CD4-positive, alpha-beta T cell treated with Interferon gamma for 1 hour (primary cell): ENCODE measurements around the gene PARP1.
"Not testable (repeated sequence)": the region's sequence is repeated elsewhere in the genome, so short reads cannot be mapped to it uniquely, and the experiment has no call there.

Experiments used
- DNase-seq: peaks from one replicate; pipeline ENCODE4 v3.0.0-alpha.2; 2020

Gene PARP1

GRCh38 chr1:226428791-226429461, 21.0 kb upstream of the PARP1 start:
- DNase-seq = no peak

GRCh38 chr1:226428348-226428747, 20.5 kb upstream of the PARP1 start:
- no peak for DNase-seq

GRCh38 chr1:226427131-226427530, 19.2 kb upstream of the PARP1 start:
- DNase-seq = no peak

GRCh38 chr1:226426395-226426794, 18.5 kb upstream of the PARP1 start:
- not testable (repeated sequence) for DNase-seq

GRCh38 chr1:226425431-226426031, 17.6 kb upstream of the PARP1 start:
- DNase-seq = peak; percentile 25

- DNase-seq = no peak
Observed at GRCh38 chr1:226425004-226425378, 17.1 kb upstream of the PARP1 start.

- DNase-seq = no peak
Observed at GRCh38 chr1:226424221-226425003, 16.5 kb upstream of the PARP1 start.

GRCh38 chr1:226422478-226422877, 14.6 kb upstream of the PARP1 start:
- no peak for DNase-seq

GRCh38 chr1:226420897-226421296, 13.0 kb upstream of the PARP1 start:
- no peak for DNase-seq

GRCh38 chr1:226420328-226420727, 12.4 kb upstream of the PARP1 start:
- no peak for DNase-seq

GRCh38 chr1:226419284-226420029, 11.6 kb upstream of the PARP1 start:
- no peak for DNase-seq

- no peak for DNase-seq
Observed at GRCh38 chr1:226417830-226418546, 10.1 kb upstream of the PARP1 start.

- DNase-seq = no peak
Observed at GRCh38 chr1:226417350-226417749, 9.5 kb upstream of the PARP1 start.

- no peak for DNase-seq
Observed at GRCh38 chr1:226414098-226414698, 6.3 kb upstream of the PARP1 start.

- no peak for DNase-seq
Observed at GRCh38 chr1:226411619-226412018, 3.7 kb upstream of the PARP1 start.

- DNase-seq = no peak
Observed at GRCh38 chr1:226410958-226411357, 3.1 kb upstream of the PARP1 start.

- no peak for DNase-seq
Observed at GRCh38 chr1:226409392-226409791, 1.5 kb upstream of the PARP1 start.

- DNase-seq = no peak
Observed at GRCh38 chr1:226408285-226409184, 642 bp upstream of the PARP1 start.

- DNase-seq = no peak
Observed at GRCh38 chr1:226407199-226407496, 745 bp downstream of the PARP1 start.

- no peak for DNase-seq
Observed at GRCh38 chr1:226406401-226406881, 1.5 kb downstream of the PARP1 start.

GRCh38 chr1:226405411-226405988, 2.4 kb downstream of the PARP1 start:
- DNase-seq = peak; percentile 16
